K562 (cell line): Measurements from ENCODE around the gene TMEM117. TPM values are rescaled to one million over a fixed set of nuclear protein-coding genes. Genes with fewer than 3 reads are reported as not detected.

Experiments
- BMI1 ChIP-seq: fragments of 150-350 bp; IDR thresholded peaks from 2 replicates; pipeline ENCODE4 v1.6.1; 2014; ENCODE audit warnings: low read length
- ELF4 ChIP-seq: fragments of 450-650 bp; formaldehyde crosslinking; IDR thresholded peaks from 2 replicates; pipeline ENCODE4 v1.4.0; 2022; ENCODE audit warnings: missing genetic modification characterization
- ETV6 ChIP-seq, 3 experiments: fragments of 150-350 bp in 1 of 3; sonication (generic) in 1 of 3; formaldehyde crosslinking in 1 of 3; IDR thresholded peaks; 2 replicates each; pipeline versions ENCODE4 v1.6.1 to v1.8.0; 2014 to 2022; ENCODE audit warnings: borderline replicate concordance in 2 of 3, low read depth in 2 of 3, antibody characterized with exemption in 1 of 3, low read length in 1 of 3, mild to moderate bottlenecking in 1 of 3, missing genetic modification reagents in 1 of 3
- KLF1 ChIP-seq: fragments of 450-650 bp; IDR thresholded peaks from 2 replicates; pipeline ENCODE4 v1.6.1; 2016; ENCODE audit warnings: missing genetic modification characterization, missing compliant biosample characterization
- MAFF ChIP-seq: IDR thresholded peaks from 2 replicates; pipeline ENCODE4 v1.6.1; 2012; ENCODE audit warnings: low read length, improper control_type of control experiment
- MED1 ChIP-seq: sonication (generic); formaldehyde crosslinking; IDR thresholded peaks from 2 replicates; pipeline ENCODE4 v1.8.1; 2023; ENCODE audit warnings: missing genetic modification reagents, borderline replicate concordance
- NFATC3 ChIP-seq: fragments of 450-650 bp; IDR thresholded peaks from 2 replicates; pipeline ENCODE4 v1.6.1; 2017; ENCODE audit warnings: mild to moderate bottlenecking
- NR4A1 ChIP-seq, 2 experiments: fragments of 250-450 bp in 1 of 2; fragments of 450-650 bp in 1 of 2; sonication (Bioruptor Pico) in 1 of 2; IDR thresholded peaks; 2 replicates each; pipeline versions ENCODE4 v1.4.0 to v1.6.1; 2016 to 2020; ENCODE audit warnings: mild to moderate bottlenecking in 2 of 2, missing compliant biosample characterization in 1 of 2, missing genetic modification characterization in 1 of 2, moderate library complexity in 1 of 2
- RERE ChIP-seq: sonication (generic); formaldehyde crosslinking; IDR thresholded peaks from 2 replicates; pipeline ENCODE4 v1.8.0; 2023; ENCODE audit warnings: missing genetic modification reagents, mild to moderate bottlenecking, borderline replicate concordance
- SETDB1 ChIP-seq: IDR thresholded peaks from one replicate; pipeline ENCODE4 v1.6.1; 2012; ENCODE audit warnings: low read length, control low read depth, inconsistent platforms
- SMAD2 ChIP-seq: fragments of 150-350 bp; IDR thresholded peaks from 2 replicates; pipeline ENCODE4 v1.6.1; 2014; ENCODE audit warnings: low read depth, mild to moderate bottlenecking, low read length
- SMARCE1 ChIP-seq: fragments of 450-650 bp; IDR thresholded peaks from 2 replicates; pipeline ENCODE4 v1.7.1; 2016; ENCODE audit warnings: mild to moderate bottlenecking
- TRIM24 ChIP-seq, 2 experiments: fragments of 450-650 bp; IDR thresholded peaks; 2 replicates each; pipeline ENCODE4 v1.6.1; 2016
- TSHZ1 ChIP-seq: fragments of 250-450 bp; sonication (Bioruptor Pico); IDR thresholded peaks from 2 replicates; pipeline ENCODE4 v1.4.0; 2020; ENCODE audit warnings: mild to moderate bottlenecking, moderate library complexity
- USF2 ChIP-seq: sonication (generic); formaldehyde crosslinking; IDR thresholded peaks from 2 replicates; pipeline ENCODE4 v1.5.0; 2020; ENCODE audit warnings: missing genetic modification reagents
- ZNF124 ChIP-seq: sonication (generic); formaldehyde crosslinking; IDR thresholded peaks from 2 replicates; pipeline ENCODE4 v1.8.1; 2022; ENCODE audit warnings: missing genetic modification reagents
- ZNF586 ChIP-seq: fragments of 450-650 bp; formaldehyde crosslinking; conservative IDR thresholded peaks from 2 replicates; pipeline ENCODE4 v1.4.0; 2020; ENCODE audit warnings: mild to moderate bottlenecking, moderate library complexity
- ZNF717 ChIP-seq: fragments of 250-450 bp; sonication (Bioruptor Pico); IDR thresholded peaks from 2 replicates; pipeline ENCODE4 v1.5.0; 2021
- ZNF785 ChIP-seq: fragments of 250-450 bp; sonication (Bioruptor Pico); IDR thresholded peaks from 2 replicates; pipeline ENCODE4 v1.4.0; 2020; ENCODE audit warnings: mild to moderate bottlenecking
- polyA plus RNA-seq, 8 experiments: library from polyadenylated mRNA; depleted of rRNA in 4 of 8; stranded (reverse) in 5 of 8; unstranded in 3 of 8; fragments of >200 nt; fragmentation: Nextera tagmentation in 2 of 8; fragmentation: Illumina TruSeq in 1 of 8; extraction: Ambion mirVana in 2 of 8; extraction: Trizol in 1 of 8; gene quantifications; 2 replicates each; pipeline versions ENCODE4 v1.2.1 to v1.2.3, GENCODE V29; 2011 to 2014; ENCODE audit warnings: inconsistent platforms in 1 of 8, missing spikeins in 1 of 8
- total RNA-seq, 7 experiments: library from RNA; depleted of rRNA in 6 of 7; stranded (reverse); fragments of >200 nt in 6 of 7; fragmentation: Illumina TruSeq in 2 of 7; extraction: Trizol in 2 of 7; gene quantifications; 2 replicates each; pipeline versions ENCODE4 v1.2.1 to v1.2.3, GENCODE V29; 2011 to 2021; ENCODE audit warnings: low replicate concordance in 1 of 7

The TMEM117 gene
- total and polyA plus RNA-seq, 9 of the 15 experiments (the other 6 are each of a cell fraction or from before 2014, with no cell fraction given) = 0.31 to 2.8 (median 1.0) TPM

- TF ChIP-seq ETV6 (IDR thresholded peaks at IDR 0.05; ENCODE audit: borderline replicate concordance in 1 of 2, low read depth in 2 of 2, low read length in 1 of 2) (no peak), ETV6 (CRISPR knock-in tag; IDR thresholded peaks at IDR 0.05; ENCODE audit: borderline replicate concordance) (0 out of 2 replicates have a peak, but pooled peaks have one; percentile 42), MAFF (no peak), BMI1 (no peak), ZNF124 (CRISPR knock-in tag) (no peak), NFATC3 (no peak), ZNF586 (CRISPR knock-in tag) (no peak), NR4A1 (CRISPR knock-in tag; IDR thresholded peaks at IDR 0.05) (no peak), NR4A1 (tag; IDR thresholded peaks at IDR 0.05) (no peak), TRIM24 (IDR thresholded peaks at IDR 0.05) (no peak), SMARCE1 (no peak), ZNF717 (CRISPR knock-in tag) (no peak), ELF4 (no peak), ZNF785 (CRISPR knock-in tag) (no peak), SMAD2 (no peak), RERE (no peak), KLF1 (tag) (0 out of 2 replicates have a peak, but pooled peaks have one; percentile 40), SETDB1 (no peak), TSHZ1 (CRISPR knock-in tag) (no peak), MED1 (no peak), USF2 (CRISPR knock-in tag) (no peak)
Observed at GRCh38 chr12:43835656-43836474, at the start of gene TMEM117 (continued).
